DMS53 treated with DMSO at 0.1 percent for 48 hours (cell line): ENCODE results near the gene DAP.
"Not testable (repeated sequence)": the region's sequence is repeated elsewhere in the genome, so short reads cannot be mapped to it uniquely, and the experiment has no call there.

Experiments
- DNase-seq: peaks from one replicate; lab custom pipeline; 2025; ENCODE audit not compliant: unreplicated experiment; lab: John Stamatoyannopoulos, UW

The DAP gene, protein sequence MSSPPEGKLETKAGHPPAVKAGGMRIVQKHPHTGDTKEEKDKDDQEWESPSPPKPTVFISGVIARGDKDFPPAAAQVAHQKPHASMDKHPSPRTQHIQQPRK

DNA sequence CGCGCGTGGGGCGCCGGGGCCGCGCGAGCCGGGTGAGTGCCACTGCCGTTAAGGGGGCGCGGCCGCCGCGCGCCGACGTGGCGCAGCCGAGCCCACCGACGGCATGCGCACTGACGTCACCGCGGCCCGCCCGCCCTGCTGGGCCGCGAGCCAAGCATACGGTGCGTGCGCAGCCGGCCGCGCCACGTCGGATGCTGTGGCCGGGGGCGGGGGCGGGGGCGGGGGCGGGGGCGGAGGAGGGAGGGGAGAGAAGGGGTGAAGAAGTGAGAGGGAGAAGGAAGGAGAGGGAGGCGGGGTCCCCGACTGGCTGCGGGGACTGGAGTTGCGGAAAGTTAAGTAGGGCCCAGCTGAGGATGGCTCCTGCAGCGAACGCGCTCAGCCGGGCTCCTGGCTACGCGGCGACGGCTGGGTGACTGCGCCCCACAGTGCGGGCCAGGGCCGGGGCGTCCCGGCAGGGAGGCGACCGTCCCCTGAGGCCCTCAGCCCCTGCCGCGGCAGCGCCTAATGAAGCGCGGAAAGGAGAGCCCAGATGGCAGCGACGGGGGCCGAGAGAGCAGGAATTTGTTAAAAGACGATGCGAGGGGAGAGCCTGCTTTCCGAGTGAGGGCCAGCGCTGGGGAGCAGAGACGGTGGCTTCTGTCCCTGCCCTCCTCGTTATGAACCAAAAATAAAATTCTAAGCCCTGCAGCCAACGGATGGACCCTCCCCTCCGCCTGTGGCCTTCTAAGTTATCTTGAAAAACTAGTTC, at the start of gene DAP:
DAP (minus strand) TSS at position 50 of the 748 bp plus-strand sequence. CDS start 166 bp downstream, outside the sequence.
- DNase-seq, result peak; percentile 78

GRCh38 chr5:10808347-10809226, 47.6 kb upstream of the DAP start:
- no peak for DNase-seq

DNA sequence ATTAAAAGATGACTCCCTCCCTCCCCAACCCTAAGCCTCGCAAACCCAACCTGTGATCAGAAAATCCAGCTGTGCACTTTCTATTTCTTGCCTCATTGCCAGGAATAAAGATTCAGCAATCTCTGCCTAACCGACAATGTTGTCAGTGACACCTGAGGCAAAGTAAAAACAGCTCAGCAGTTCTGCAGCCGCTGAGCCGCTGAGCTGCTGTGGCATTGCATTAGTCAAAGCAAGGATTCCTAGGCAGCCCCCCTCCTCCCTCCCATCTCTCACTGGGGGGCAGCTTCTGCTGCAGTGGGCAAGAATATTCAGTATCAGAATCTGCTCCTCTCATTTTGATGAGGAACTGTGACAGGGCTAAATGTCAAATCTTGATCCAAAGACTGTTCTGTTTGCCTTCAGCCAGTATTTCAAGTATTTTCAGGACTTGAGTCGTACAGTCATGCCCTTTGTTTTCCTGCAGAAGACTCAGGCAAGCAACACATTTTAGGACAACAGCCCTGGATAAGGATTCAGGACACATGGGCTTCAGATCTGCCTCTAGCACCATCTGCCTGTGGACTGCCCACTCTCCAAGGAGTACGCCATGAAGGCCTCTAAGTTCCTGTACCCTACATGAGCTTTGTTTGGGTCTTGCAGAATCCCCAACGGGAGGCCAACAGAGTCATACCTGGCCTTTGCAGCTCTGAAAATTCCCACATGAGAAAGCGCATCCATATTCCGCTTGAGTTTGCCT, 41.1 kb upstream of the DAP start:
- no peak for DNase-seq

- DNase-seq, result no peak
Observed at GRCh38 chr5:10800852-10801251, 39.8 kb upstream of the DAP start.

- DNase-seq, result no peak
Observed at GRCh38 chr5:10797261-10797660, 36.2 kb upstream of the DAP start.

- DNase-seq, result no peak
Observed at GRCh38 chr5:10793785-10794184, 32.8 kb upstream of the DAP start.

DNA sequence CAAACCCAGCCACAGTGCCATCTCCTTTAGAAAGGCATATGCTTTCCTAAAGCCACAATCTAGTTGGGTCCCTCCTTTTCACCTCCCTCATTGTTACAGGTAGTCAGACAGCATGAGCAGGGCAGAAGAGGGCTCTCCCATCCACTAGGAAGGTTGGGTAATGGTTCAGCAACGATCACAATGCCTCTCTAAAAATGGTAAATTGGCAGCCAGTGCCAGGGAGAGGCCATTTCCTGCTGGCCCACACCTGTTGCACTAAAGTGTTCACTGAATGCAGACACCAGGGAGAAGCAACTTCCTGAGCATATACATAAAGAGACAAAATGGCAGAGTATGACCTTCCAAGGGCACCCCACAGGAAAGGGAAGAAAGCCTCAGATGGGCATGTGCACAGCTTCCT, 31.3 kb upstream of the DAP start:
- DNase-seq, result no peak

DNA sequence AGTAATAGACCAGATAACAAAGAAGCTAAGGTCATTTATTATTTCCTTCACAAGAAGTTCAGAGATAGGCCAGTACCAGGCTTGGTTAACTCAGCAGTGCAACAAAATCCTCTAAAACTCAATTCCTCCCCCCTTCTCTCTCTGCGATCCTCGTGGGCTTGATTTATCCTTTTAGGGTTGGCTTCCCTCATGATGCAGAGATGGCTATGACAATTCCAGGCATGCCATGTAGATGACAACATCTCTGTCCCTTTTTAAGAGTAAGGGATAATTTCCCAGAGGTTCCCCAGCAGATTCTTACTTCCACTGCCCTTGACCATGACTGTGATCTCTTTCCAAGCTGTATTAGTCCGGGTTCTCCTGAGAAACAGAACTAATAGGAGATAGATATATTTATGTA, 28.7 kb upstream of the DAP start:
- no peak for DNase-seq

DNA sequence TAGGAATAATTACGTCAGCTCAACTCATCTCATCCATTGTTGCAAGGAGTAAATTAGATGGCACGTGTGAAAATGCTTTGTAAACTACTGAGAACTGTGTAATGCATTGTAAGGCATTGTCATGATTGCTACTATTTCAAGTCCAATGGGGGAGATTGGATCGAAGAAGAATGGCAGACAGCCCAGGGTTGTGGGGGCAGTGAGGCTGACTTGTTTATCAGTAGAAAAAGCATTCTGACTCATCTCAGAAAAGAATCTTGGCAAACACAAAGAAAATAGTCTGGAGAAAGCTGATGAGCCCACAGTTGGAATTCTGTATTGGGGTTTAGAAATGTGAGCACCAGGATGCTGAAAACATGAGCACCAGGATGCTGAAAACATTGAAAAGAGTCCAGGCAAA, 28.0 kb upstream of the DAP start:
- no peak for DNase-seq

- DNase-seq, result no peak
Observed at GRCh38 chr5:10788358-10788757, 27.3 kb upstream of the DAP start.

DNA sequence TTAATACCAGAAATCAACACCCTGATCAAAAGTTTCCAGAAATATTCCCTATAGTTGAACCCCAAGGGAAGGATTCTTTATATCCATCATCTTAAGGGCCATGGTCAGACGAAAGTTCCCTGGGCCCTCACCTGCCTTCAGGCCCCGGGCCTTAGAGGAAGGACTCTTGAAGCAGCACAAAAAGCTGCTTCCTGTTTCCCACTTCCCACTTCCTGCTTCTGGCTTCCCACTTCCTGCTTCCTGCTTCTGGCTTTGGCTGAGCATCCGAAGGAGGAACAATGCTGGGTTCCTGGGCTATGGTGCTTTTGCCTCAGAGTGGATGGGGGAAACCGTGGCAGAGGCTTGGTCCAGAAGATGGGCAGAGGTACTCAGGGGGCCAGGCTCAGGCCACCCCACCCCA, 25.8 kb upstream of the DAP start:
- DNase-seq, result no peak

DNA sequence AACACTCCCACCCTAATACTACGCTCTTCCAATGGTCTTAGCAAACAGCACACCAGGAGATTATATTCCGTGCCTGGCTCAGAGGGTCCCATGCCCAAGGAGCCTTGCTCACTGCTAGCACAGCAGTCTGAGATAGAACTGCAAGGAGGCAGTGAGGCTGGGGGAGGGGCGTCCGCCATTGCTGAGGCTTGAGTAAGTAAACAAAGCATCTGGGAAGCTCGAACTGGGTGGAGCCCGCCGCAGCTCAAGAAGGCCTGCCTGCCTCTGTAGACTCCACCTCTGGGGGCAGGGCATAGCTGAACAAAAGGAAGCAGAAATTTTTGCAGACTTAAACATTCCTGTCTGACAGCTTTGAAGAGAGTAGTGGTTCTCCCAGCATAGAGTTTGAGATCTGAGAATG, 19.2 kb upstream of the DAP start:
- not testable (repeated sequence) for DNase-seq

DNA sequence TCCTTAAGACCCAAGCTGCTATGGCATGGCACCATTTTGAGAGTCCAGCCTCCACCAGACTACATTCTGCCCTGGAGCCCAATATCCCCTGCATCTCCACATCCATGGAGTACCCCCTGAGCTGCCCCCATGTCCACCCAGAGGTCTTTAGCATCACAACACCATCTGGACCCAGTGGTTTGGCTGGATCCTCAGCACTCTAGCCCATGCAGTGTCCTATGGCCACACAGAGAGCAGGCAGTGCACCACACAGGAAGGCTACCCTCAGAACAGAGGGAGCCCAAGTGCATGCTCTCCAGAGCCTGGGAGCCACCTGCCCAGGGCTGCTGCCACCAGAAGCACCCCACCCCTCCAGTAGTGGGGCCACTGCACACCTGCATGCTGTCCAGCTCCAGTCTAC, 18.6 kb upstream of the DAP start:
- DNase-seq, result no peak

DNA sequence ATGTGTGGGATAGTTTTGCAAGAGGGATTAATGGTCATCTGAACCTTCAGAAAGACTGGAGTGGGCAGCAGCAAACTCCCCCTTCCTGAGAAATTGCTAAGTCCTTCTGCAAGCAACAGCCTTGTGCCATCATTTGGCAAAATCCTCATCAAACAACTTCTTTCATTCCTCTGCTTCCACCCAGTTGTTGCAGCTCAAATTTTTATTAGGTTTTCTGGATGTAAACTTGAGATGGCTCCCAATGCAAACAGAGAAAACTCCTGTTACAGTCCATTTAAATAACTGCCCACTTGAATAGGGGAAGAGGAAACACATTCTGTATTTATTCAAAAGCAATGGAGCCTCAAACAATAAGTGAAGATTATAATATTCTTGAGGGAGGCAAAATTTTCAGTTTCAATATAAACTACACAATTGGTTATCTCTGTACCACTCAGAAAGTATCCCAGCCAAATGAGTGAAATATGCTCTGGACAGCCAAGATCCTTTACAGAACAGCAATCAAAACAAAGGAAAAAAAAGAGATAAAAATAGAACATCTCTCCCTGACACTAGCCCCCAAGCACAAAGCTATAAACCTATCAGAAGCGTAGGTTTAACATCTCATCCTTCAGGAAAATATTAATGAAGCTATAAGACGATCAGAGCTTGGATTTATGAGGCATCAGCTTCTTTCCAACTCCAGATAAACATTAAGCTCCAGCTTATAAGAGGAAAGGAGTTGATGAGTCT, 17.3 kb upstream of the DAP start:
- DNase-seq, result no peak

- DNase-seq, result no peak
Observed at GRCh38 chr5:10775646-10776045, 14.6 kb upstream of the DAP start.

GRCh38 chr5:10772901-10773585, 12.0 kb upstream of the DAP start:
- DNase-seq, result no peak

DNA sequence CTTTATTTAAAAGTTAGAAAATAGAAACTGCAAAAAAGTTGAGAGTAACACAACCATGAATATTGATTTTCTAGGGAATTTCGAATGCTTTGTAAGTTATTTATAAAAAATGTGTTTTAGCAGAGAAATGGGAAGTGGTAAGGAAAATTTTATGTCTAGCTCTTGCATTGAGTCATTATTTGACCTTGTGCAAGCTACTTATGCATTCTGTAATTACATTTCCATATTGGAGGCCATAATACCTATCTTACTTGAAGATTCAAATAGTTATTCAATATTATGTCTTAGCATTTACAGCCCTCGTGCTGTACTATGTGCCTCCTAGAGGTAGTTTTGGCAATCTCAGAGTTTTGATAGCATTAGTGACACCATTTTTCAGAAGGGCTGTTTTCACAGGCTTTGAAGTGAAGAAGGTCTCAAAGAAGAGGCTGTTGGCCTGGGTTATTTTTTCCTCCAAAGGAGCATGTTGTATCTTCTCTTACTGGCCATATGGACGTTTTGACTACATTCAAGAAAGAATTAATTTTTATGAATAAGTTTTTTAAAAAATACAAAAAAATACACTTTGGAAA, 7.4 kb upstream of the DAP start:
- DNase-seq, result no peak

DNA sequence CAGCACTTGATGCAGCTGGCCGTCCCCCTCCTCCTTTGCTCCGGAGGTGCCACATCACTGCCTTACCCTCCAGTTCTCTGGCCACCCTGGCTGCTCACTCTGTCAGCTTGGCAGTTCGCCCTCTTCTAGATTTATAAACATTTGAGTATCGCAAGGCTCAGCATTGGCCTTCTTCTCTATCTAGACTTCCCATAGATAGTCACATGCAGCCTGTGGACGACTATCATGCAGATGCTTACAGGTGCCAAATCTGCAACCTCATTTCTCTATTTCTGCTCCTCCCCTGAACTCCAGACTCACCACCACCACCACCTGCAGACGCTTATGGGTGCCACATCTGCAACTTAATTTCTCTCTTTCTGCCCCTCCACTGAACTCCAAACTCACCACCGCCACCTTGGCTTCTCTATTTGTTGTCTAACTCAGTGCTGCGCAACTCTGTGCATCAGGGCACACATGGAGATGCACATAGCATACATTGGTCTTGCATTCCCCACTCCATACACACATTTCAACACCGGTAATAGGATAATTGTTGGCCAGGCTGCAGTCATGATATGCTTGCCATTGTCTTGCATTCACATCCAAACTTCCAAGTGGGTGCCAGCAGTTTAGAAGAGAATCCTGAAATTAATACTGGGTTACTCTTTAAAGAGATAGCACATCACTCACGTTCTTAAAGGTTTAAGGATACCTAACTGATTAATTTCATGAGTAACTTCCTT, 1.9 kb upstream of the DAP start:
- DNase-seq, result no peak
